GM23248 (cell line): ENCODE results near the gene HRH3. TPM values are rescaled to one million over a fixed set of nuclear protein-coding genes. Genes with fewer than 3 reads are reported as not detected.

Source experiments
- DNase-seq: peaks from one replicate; pipeline ENCODE4 v3.0.0-alpha.2; 2015
- H2AFZ ChIP-seq: fragments of 200-600 bp; sonication (generic); 2 replicates; pipeline ENCODE4 v1.6.1; 2016; ENCODE audit warnings: antibody characterized with exemption
- H3F3A ChIP-seq: fragments of 200-600 bp; sonication (generic); 2 replicates; pipeline ENCODE4 v1.6.1; 2016; ENCODE audit warnings: mild to moderate bottlenecking, antibody characterized with exemption, mixed run types; ENCODE audit not compliant: insufficient read depth
- H3K27ac ChIP-seq: fragments of 200-600 bp; sonication (generic); 2 replicates; pipeline ENCODE4 v1.5.1; 2016; ENCODE audit warnings: mild to moderate bottlenecking
- H3K27me3 ChIP-seq: fragments of 200-600 bp; sonication (generic); replicated peaks from 2 replicates; pipeline ENCODE4 v1.6.1; 2016; ENCODE audit warnings: mild to moderate bottlenecking; ENCODE audit not compliant: insufficient read depth
- H3K36me3 ChIP-seq: fragments of 200-600 bp; sonication (generic); 2 replicates; pipeline ENCODE4 v1.6.1; 2016; ENCODE audit warnings: low read depth, mild to moderate bottlenecking
- H3K4me1 ChIP-seq: fragments of 200-600 bp; sonication (generic); 2 replicates; pipeline ENCODE4 v1.6.1; 2016; ENCODE audit warnings: mild to moderate bottlenecking; ENCODE audit not compliant: insufficient read depth
- H3K4me2 ChIP-seq: fragments of 200-600 bp; sonication (generic); one replicate; pipeline ENCODE4 v1.6.1; 2016; ENCODE audit warnings: mild to moderate bottlenecking; ENCODE audit not compliant: unreplicated experiment
- H3K4me3 ChIP-seq: fragments of 200-600 bp; sonication (generic); 2 replicates; pipeline ENCODE4 v1.5.1; 2016; ENCODE audit warnings: mild to moderate bottlenecking
- H3K79me2 ChIP-seq: fragments of 200-600 bp; sonication (generic); 2 replicates; pipeline ENCODE4 v1.6.1; 2016; ENCODE audit warnings: mild to moderate bottlenecking; ENCODE audit not compliant: insufficient read depth
- H3K9ac ChIP-seq: fragments of 200-600 bp; sonication (generic); 2 replicates; pipeline ENCODE4 v1.6.1; 2016; ENCODE audit warnings: mild to moderate bottlenecking
- H3K9me2 ChIP-seq: fragments of 200-600 bp; sonication (generic); 2 replicates; pipeline ENCODE4 v1.6.1; 2016; ENCODE audit warnings: mixed run types, mild to moderate bottlenecking, moderate library complexity; ENCODE audit not compliant: insufficient read depth
- H3K9me3 ChIP-seq: fragments of 200-600 bp; sonication (generic); one replicate; pipeline ENCODE4 v1.6.1; 2017; ENCODE audit warnings: low read depth
- H4K20me1 ChIP-seq: fragments of 200-600 bp; sonication (generic); 2 replicates; pipeline ENCODE4 v1.6.0; 2016; ENCODE audit not compliant: insufficient read depth
- EZH2 ChIP-seq: fragments of 200-600 bp; sonication (generic); IDR thresholded peaks from 2 replicates; pipeline ENCODE4 v1.6.1; 2018; ENCODE audit warnings: antibody characterized with exemption, mild to moderate bottlenecking; ENCODE audit not compliant: insufficient read depth, poor library complexity, severe bottlenecking
- EZH2phosphoT487 ChIP-seq: fragments of 200-600 bp; sonication (generic); IDR thresholded peaks from 2 replicates; pipeline ENCODE4 v1.6.1; 2018; ENCODE audit warnings: antibody characterized with exemption, moderate library complexity, mild to moderate bottlenecking, low read depth; ENCODE audit not compliant: insufficient read depth
- WGBS, 2 experiments: methylation state at CpG; one replicate each; pipeline ENCODE4 v1.1.6; 2015 to 2017; ENCODE audit warnings: low lambda C conversion rate in 2 of 2, low coverage in 1 of 2; ENCODE audit errors: missing lambda C conversion rate in 2 of 2; 5-methylcytosine and 5-hydroxymethylcytosine counted together
- in situ Hi-C: fragments of 300-500 bp; cut with MboI; formaldehyde crosslinking; loops from 2 replicates; pipeline ENCODE4 v1.15.0; 2020
- polyA plus RNA-seq: library from polyadenylated mRNA; unstranded; fragments of >200 nt; fragmentation: Nextera tagmentation; extraction: Ambion mirVana; gene quantifications from 2 replicates; pipeline ENCODE4 v1.2.1, GENCODE V29; 2016
- total RNA-seq: library from RNA; depleted of rRNA; stranded (reverse); fragments of >200 nt; shearing (Covaris generic); gene quantifications from 2 replicates; pipeline ENCODE4 v1.2.3, GENCODE V29; 2014

HRH3 gene
- total and polyA plus RNA-seq, 2 experiments from 2014 or later: not detected

DNA sequence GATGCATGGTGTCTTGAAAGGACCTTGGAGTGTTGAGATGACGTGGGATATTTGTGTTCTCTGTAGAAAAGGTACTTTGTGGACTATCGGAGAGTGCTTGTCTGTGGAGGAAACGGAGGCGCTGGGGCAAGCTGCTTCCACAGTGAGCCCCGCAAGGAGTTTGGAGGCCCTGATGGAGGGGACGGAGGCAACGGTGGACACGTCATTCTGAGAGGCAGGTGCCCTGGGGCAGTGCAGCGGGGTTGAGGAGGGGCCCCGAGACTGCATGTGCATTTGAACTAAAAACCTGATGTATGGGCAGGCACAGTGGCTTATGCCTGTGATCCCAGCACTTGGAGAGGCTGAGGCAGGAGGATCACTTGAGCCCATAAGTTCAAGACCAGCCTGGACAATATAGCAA is 24.3 kb downstream of the HRH3 start:
- WGBS, 2 experiments: 95 to 97% methylated on average over 10 of the region's 10 CpGs
- no peaks in the 10 kb centered on the region for H3K27me3 ChIP-seq
- H3K4me2 ChIP-seq: no peak overlapping the region
- DNase-seq: no peak
- H3K4me1 ChIP-seq: no peaks in the 10 kb centered on the region
- peaks cover 34% of the 10 kb centered on the region for H3K79me2 ChIP-seq
- H3K27ac ChIP-seq: no peak overlapping the region
- H3K9me2 ChIP-seq: no peaks in the 10 kb centered on the region
- H3F3A ChIP-seq: no peaks in the 10 kb centered on the region
- H3K4me3 ChIP-seq: no peak overlapping the region
- H3K9ac ChIP-seq: no peak overlapping the region
- in situ Hi-C loops: no loop called here
- no peak for TF ChIP-seq EZH2
- TF ChIP-seq EZH2phosphoT487: no peak
- no peaks in the 10 kb centered on the region for H4K20me1 ChIP-seq
- peaks cover 25% of the 10 kb centered on the region for H3K36me3 ChIP-seq
- H2AFZ ChIP-seq: no peak overlapping the region
- H3K9me3 ChIP-seq: no peaks in the 10 kb centered on the region

DNA sequence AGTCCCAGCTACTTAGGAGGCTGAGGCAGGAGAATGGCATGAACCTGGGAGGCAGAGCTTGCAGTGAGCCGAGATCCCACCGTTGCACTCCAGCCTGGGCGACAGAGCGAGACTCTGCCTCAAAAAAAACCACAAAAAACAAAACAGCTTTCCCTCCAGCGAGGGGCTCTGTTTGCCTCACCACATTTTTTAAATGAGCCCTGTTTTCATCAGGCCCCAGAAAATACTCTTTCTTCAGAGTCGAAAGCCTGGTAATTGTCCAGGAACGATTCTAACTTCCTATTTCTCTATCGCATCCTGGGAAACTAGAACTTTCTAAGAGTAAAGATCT is 25.0 kb downstream of the HRH3 start:
- in situ Hi-C loops: no loop called here
- no peak overlapping the region for H3K9ac ChIP-seq
- WGBS, 2 experiments: 84 to 92% methylated on average over 8 of the region's 8 CpGs

DNA sequence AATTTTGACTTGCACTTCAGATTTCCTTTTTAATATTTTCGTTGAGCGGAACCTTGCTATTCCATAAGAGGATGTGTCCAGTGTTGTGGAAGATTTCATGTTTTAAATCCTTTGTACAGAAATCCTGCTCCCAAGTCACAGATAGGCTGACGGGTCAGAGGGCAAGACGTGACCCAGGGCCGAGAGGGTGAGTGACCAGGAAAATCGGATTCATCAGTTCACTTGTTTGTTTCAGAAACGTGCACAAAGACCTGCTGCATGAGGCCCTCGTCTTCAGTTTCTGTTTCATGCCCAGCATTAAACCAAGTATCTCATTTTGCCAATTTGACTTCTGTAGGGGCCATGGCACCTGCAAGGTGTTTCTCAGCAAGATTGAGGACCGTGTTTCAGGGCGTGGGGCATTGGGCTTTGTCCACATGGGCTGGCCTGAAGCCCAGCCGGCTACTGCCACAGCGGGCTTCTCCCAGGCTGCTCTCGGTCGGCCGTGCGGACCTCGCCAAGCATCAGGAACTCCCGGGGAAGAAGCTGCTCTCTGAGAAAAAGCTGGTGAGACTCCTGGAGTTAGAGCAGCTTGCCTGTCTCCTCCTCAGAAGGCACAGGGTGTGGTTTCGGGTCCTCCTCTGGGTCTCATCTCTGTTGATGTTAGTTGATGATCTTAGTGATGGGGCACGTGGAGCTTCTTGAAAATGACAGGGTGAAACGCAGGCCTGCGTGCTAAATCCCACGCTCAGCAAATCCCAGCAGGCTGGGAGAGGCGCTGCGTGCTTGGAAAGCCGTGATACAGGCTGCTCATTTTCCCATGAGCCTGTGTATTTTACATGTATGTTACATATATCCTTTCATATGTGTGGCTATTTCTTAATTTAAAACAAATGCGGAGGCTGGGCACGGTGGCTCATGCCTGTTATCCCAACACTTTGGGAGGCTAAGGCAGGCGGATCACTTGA is 26.7 kb downstream of the HRH3 start:
- no peaks in the 10 kb centered on the region for H3F3A ChIP-seq
- H3K4me3 ChIP-seq: no peak overlapping the region
- no peak overlapping the region for H2AFZ ChIP-seq
- H3K9me2 ChIP-seq: no peaks in the 10 kb centered on the region
- peaks cover 58% of the 10 kb centered on the region for H3K79me2 ChIP-seq
- TF ChIP-seq EZH2phosphoT487 (no peak), EZH2 (no peak)
- in situ Hi-C loops: no loop called here
- no peaks in the 10 kb centered on the region for H3K9me3 ChIP-seq
- peaks cover 22% of the 10 kb centered on the region for H3K36me3 ChIP-seq
- no peak overlapping the region for H3K27ac ChIP-seq
- no peaks in the 10 kb centered on the region for H3K4me1 ChIP-seq
- H3K4me2 ChIP-seq: no peak overlapping the region
- WGBS, 2 experiments: 88 to 92% methylated on average over 29 of the region's 29 CpGs
- no peaks in the 10 kb centered on the region for H3K27me3 ChIP-seq
- no peaks in the 10 kb centered on the region for H4K20me1 ChIP-seq
- DNase-seq: no peak
- H3K9ac ChIP-seq: no peak overlapping the region

More for the DNA sequence above, 25.0 kb downstream of the HRH3 start:
- Histone ChIP-seq H3K9me2 (no peaks in the 10 kb centered on the region), H3K4me1 (no peaks in the 10 kb centered on the region), H4K20me1 (no peaks in the 10 kb centered on the region), H3K4me2 (no peak overlapping the region), H3K9me3 (no peaks in the 10 kb centered on the region), H3K36me3 (peaks cover 24% of the 10 kb centered on the region), H3K79me2 (peaks cover 41% of the 10 kb centered on the region), H3F3A (no peaks in the 10 kb centered on the region), H3K27me3 (no peaks in the 10 kb centered on the region), H3K4me3 (no peak overlapping the region), H3K27ac (no peak overlapping the region), H2AFZ (no peak overlapping the region)
- DNase-seq: no peak
- TF ChIP-seq EZH2 (no peak), EZH2phosphoT487 (no peak)

DNA sequence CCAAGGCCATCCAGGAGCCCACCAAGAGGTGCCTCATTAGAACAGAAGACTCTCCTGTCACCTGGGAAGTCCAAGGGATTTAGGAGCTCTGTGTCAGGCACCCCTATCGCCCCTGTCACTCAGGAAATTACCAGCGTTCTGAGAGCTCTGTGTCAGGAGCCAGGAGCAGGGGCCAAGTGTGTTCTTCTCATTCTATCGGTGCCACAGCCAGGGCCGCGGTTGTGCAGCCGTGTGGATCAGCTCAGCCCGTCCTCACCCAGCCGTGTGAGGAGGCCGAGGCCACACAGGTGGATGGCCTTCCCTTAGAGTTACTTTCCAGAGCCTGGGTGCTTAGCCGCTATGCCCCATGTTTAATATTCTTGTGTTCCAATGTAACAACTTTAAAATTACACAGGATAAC is 27.4 kb downstream of the HRH3 start:
- Histone ChIP-seq H3K4me2 (no peak overlapping the region), H4K20me1 (no peaks in the 10 kb centered on the region), H3K9me2 (no peaks in the 10 kb centered on the region), H3K9ac (no peak overlapping the region), H3K4me3 (no peak overlapping the region), H3F3A (peaks cover 2% of the 10 kb centered on the region; the same call in 1 of the 2 replicates), H3K36me3 (peaks cover 15% of the 10 kb centered on the region), H3K27me3 (no peaks in the 10 kb centered on the region), H3K79me2 (peaks cover 65% of the 10 kb centered on the region), H3K27ac (no peak overlapping the region), H2AFZ (no peak overlapping the region), H3K9me3 (no peaks in the 10 kb centered on the region), H3K4me1 (peaks cover 3% of the 10 kb centered on the region)
- DNase-seq: no peak
- in situ Hi-C loops: no loop called here
- WGBS, 2 experiments: 90 to 93% methylated on average over 10 of the region's 10 CpGs
- TF ChIP-seq EZH2phosphoT487 (no peak), EZH2 (no peak)
